Measurements from ENCODE around the gene LRRC45.

Gene LRRC45

DNA sequence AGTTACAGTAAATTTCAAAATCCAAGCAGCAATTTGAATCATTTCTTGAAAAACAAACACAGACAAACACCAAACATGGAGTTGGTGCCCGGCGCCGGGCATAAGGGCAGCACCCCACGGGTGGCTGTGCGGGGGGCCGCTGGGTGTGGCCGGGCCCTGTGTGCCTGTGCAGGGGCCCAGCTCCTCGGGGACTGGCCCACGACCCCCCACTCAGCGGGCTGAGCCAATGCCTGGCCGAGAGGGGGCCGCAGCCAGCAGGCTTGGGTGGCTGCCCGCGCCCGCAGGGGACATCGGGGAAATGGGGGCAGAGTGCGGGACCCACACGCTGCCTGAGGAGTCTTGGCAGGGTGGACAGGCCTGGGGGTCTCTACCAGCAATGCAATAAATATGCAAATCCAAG lies 55.3 kb downstream of the LRRC45 start:
- Mint-ChIP-seq H3K36me3 (ENCODE audit: low read depth) (peaks cover 11% of the 10 kb centered on the region), H3K4me1 (ENCODE audit: low read depth) (no peaks in the 10 kb centered on the region), H3K27ac (no peak overlapping the region), H3K9me3 (no peaks in the 10 kb centered on the region), H3K27me3 (no peaks in the 10 kb centered on the region), H3K4me3 (no peak overlapping the region)

DNA sequence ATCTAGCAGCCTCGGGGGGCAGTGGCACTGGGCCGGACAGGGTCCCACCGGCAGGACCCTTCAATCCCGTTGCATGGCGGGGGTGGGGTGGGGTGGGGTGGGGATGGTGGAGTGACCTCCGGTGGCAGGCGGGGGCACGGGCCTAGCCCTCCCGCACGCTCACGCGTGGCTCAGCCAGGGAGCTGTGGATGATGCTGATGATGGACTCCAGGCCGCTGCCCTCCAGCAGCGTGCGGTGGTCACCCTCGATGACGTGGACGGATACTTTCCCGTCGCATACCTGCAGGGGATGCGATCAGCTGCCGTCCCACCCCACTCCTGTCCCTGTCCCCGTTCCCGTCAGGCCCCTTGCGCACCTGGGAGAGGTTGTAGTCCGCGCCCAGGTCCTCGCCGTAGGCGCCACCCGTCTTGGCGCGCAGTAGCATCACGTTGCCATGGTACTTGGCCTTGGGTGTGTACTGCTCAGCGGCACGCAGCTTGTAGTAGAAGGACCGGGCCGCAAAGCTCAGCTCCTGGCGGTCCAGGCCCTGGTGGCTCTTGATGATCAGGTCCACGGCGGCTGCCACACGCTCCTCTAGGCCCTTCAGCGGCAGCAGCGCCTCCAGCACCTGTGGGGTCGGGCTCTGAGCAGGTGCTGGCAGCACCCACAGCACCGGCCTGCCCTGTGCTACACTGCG lies 56.0 kb downstream of the LRRC45 start:
- Mint-ChIP-seq H3K4me1 (ENCODE audit: low read depth) (no peaks in the 10 kb centered on the region), H3K4me3 (no peak overlapping the region), H3K36me3 (ENCODE audit: low read depth) (peaks cover 11% of the 10 kb centered on the region), H3K27me3 (no peaks in the 10 kb centered on the region), H3K9me3 (no peaks in the 10 kb centered on the region), H3K27ac (no peak overlapping the region)

DNA sequence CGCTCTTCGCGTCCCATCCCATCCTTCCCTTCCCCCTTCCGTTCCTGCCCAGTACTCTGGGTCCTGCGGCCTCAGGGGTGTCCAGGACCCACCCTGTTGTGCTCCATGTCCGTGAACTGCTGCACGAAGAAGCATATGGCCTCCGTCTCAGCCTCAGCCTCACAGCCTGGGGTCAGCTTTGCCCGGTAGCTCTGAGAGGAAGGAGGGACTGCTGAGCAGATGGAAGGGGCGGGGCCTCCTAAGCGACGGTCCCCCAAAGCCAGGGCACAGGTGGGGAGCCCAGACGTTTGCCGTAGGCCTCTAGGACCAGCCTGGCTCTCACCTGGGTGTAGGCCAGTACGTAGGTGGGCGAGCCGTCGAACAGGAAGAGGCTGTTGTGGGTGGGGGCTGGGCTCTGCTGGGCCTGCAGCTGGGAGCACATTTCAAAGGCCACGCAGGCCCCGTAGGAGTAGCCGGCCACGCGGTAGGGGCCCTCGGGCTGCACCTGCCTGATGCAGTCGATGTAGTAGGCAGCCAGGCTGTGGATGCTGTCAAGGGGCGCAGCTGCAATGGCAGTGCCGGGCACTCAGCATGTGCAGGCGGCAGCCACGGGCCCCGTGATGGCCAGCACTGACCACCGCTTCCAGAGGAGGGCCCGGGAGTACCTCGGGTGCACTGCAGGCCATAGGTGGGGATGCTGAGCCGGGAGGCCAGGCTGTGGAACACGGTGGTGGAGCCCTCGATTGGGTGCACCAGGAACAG lies 57.1 kb downstream of the LRRC45 start:
- Mint-ChIP-seq H3K4me3 (no peak overlapping the region), H3K9me3 (no peaks in the 10 kb centered on the region), H3K27me3 (no peaks in the 10 kb centered on the region), H3K36me3 (ENCODE audit: low read depth) (peaks cover 11% of the 10 kb centered on the region), H3K4me1 (ENCODE audit: low read depth) (no peaks in the 10 kb centered on the region), H3K27ac (no peak overlapping the region)

All from stimulated activated naive CD8-positive, alpha-beta T cell treated with anti-CD3 and anti-CD28 coated beads, Interleukin-15, Interleukin-2, amounts not matched to agents 100 ng/mL and 50 ng/mL, for 24 hours (primary cell).